NT2/D1 (cell line): Measurements from ENCODE around the gene CCDC144A.
A peak's percentile ranks its signal among the peaks of the same experiment; 100 is the strongest.
"Not testable (repeated sequence)": the region's sequence is repeated elsewhere in the genome, so short reads cannot be mapped to it uniquely, and the experiment has no call there.

Experiments
- DNase-seq: peaks from one replicate; pipeline ENCODE4 v3.0.0-alpha.2; 2011; ENCODE audit warnings: low read depth, low spot score
- H3K27me3 ChIP-seq: 2 replicates; pipeline ENCODE4 v1.6.0; 2011; ENCODE audit warnings: mild to moderate bottlenecking; ENCODE audit not compliant: insufficient read length, insufficient read depth
- H3K36me3 ChIP-seq: 2 replicates; pipeline ENCODE4 v1.6.1; 2011; ENCODE audit warnings: mild to moderate bottlenecking, low read length, mixed read lengths; ENCODE audit not compliant: insufficient read depth, insufficient read length
- H3K4me1 ChIP-seq: 2 replicates; pipeline ENCODE4 v1.5.1; 2011; ENCODE audit not compliant: insufficient read depth, insufficient read length
- H3K4me3 ChIP-seq: 2 replicates; pipeline ENCODE4 v1.5.1; 2011; ENCODE audit warnings: low read depth; ENCODE audit not compliant: insufficient read length
- H3K9ac ChIP-seq: 2 replicates; pipeline ENCODE4 v1.6.0; 2011; ENCODE audit warnings: low read depth; ENCODE audit not compliant: insufficient read length
- H3K9me3 ChIP-seq: 2 replicates; pipeline ENCODE4 v1.5.1; 2011; ENCODE audit warnings: mild to moderate bottlenecking, low read length; ENCODE audit not compliant: insufficient read depth
- SUZ12 ChIP-seq: IDR thresholded peaks from 2 replicates; pipeline ENCODE4 v1.6.1; 2011; ENCODE audit not compliant: insufficient read length, insufficient read depth; ENCODE audit errors: extremely low read depth
- YY1 ChIP-seq: IDR thresholded peaks from 2 replicates; pipeline ENCODE4 v1.6.1; 2011; ENCODE audit not compliant: insufficient read length, insufficient read depth
- ZNF274 ChIP-seq: IDR thresholded peaks from 2 replicates; pipeline ENCODE4 v1.6.1; 2011; ENCODE audit warnings: mild to moderate bottlenecking, low read depth, low read length

The CCDC144A gene, protein sequence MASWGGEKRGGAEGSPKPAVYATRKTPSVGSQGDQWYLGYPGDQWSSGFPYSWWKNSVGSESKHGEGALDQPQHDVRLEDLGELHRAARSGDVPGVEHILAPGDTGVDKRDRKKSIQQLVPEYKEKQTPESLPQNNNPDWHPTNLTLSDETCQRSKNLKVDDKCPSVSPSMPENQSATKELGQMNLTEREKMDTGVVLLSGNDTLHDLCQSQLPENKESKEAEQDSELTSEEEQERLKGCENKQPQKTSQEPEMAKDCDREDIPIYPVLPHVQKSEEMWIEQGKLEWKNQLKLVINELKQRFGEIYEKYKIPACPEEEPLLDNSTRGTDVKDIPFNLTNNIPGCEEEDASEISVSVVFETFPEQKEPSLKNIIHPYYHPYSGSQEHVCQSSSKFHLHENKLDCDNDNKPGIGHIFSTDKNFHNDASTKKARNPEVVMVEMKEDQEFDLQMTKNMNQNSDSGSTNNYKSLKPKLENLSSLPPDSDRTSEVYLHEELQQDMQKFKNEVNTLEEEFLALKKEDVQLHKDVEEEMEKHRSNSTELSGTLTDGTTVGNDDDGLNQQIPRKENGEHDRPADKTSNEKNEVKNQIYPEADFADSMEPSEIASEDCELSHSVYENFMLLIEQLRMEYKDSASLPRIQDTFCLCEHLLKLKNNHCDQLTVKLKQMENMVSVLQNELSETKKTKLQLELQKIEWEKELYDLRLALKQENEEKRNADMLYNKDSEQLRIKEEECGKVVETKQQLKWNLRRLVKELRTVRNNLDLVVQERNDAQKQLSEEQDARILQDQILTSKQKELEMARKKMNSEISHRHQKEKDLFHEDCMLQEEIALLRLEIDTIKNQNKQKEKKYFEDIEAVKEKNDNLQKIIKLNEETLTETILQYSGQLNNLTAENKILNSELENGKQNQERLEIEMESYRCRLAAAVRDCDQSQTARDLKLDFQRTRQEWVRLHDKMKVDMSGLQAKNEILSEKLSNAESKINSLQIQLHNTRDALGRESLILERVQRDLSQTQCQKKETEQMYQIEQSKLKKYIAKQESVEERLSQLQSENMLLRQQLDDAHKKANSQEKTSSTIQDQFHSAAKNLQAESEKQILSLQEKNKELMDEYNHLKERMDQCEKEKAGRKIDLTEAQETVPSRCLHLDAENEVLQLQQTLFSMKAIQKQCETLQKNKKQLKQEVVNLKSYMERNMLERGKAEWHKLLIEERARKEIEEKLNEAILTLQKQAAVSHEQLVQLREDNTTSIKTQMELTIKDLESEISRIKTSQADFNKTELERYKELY (N-terminal part only)

DNA sequence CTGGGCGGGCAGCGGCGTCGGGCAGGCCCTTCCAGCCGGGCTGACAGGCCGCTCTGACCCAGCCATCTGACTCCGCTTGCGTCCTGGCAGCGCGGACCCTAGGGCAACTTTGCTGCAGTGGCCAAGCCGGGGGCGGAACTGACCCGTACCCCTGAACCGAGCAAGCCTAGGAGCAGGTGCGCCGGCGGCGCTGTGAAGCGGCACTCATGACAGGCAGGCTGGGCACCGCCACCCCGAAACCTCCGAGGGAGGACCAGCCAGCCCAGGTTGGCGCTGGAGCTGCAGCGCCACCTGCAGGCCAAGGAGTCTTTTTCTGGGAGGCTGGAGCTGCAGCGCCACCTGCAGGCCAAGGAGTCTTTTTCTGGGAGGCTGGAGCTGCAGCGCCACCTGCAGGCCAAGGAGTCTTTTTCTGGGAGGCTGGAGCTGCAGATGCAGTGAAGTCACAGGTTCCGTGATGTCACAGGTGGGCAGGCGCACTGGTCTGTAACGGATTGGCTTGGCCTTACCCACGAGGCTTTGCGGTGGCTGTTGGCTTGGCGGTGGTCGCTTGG is at the start of gene CCDC144A:
Gene CCDC144A, plus strand, starts transcription at position 511 of the 551 bp plus-strand sequence. CDS start 160 bp downstream, outside the sequence.
- not testable (repeated sequence) for H3K27me3 ChIP-seq, H3K9ac ChIP-seq, H3K36me3 ChIP-seq, DNase-seq, H3K9me3 ChIP-seq, H3K4me1 ChIP-seq, H3K4me3 ChIP-seq

DNA sequence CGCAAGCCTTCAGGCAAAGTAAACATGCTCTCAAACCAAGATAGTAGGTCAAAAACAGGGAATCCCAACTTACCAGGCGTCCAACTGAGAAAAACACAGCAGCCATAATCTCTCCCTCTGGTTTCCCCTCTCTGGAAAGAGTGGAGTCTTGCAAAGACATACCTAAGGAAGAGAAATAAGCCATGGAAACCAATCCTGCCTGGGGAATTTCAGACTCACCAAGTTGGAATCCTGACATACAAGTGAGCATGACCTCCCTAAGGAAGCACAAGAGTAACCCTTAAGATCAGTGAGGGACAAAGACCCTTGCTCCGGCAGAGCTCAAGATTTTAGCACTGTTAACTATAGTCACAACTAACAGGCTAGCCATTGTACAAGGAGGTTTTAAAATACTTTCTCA is 40.5 kb upstream of the CCDC144A start:
- no peak overlapping the region for H3K9ac ChIP-seq
- no peak for DNase-seq
- no peak overlapping the region for H3K4me3 ChIP-seq
- no peaks in the 10 kb centered on the region for H3K9me3 ChIP-seq
- H3K4me1 ChIP-seq, result no peaks in the 10 kb centered on the region
- no peaks in the 10 kb centered on the region for H3K36me3 ChIP-seq
- no peak for TF ChIP-seq ZNF274
- TF ChIP-seq YY1, result no peak
- TF ChIP-seq SUZ12, result no peak
- no peaks in the 10 kb centered on the region for H3K27me3 ChIP-seq

DNA sequence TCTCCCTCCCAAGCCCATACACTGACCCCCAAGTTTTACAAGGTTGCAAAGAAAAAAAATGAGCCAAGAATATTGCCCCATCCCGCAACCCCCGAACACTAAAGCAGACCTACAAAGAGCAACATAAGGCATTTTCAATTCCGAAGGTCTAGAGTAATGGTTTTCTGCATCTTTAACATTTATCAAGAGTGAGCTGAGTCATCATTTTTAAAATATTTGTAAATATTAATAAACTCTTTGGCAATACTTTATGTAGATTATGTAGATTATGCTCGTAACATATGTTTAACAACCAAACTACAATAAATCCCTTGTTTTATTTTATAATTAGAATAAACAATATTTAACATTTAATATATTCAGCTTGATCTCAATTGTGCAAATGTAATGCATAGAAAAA is 37.8 kb upstream of the CCDC144A start:
- H3K4me3 ChIP-seq, result no peak overlapping the region
- no peak for DNase-seq
- H3K9me3 ChIP-seq, result peaks cover 10% of the 10 kb centered on the region; the same call in 1 of the 2 replicates
- H3K27me3 ChIP-seq, result no peaks in the 10 kb centered on the region
- no peaks in the 10 kb centered on the region for H3K36me3 ChIP-seq
- TF ChIP-seq SUZ12 (no peak), ZNF274 (no peak), YY1 (no peak)
- H3K9ac ChIP-seq, result no peak overlapping the region
- H3K4me1 ChIP-seq, result no peaks in the 10 kb centered on the region

DNA sequence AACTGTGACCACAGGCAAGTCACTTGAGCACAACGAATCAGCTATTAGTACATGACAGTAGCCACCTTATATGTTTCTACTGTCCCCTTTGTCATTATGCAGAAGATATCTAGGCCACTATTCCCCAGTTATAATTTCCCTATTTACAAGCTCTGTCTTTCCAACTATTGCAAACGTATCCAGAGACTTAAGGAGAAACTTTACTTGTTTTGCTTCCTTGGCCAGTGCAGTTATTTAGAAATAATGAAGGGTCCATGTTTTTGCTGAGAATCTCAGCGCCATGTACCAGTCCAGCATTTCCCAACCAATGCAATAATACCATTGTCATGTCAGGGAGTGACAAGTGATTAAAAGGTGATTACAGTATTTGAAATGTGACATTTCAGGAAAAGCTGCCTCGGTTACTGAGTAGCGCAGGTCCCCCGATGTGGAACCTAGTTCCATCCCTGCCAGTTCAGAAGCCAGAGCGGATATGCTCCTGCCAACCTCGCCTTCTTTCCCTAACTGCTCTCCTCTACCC is 37.1 kb upstream of the CCDC144A start:
- H3K9me3 ChIP-seq, result peaks cover 17% of the 10 kb centered on the region
- no peaks in the 10 kb centered on the region for H3K36me3 ChIP-seq
- no peak for TF ChIP-seq ZNF274
- no peak for TF ChIP-seq YY1
- no peak for TF ChIP-seq SUZ12
- peak overlapping the region; percentile 63 for H3K4me3 ChIP-seq
- no peak for DNase-seq
- no peaks in the 10 kb centered on the region for H3K4me1 ChIP-seq
- peak overlapping the region; percentile 82 for H3K9ac ChIP-seq
- H3K27me3 ChIP-seq, result no peaks in the 10 kb centered on the region

DNA sequence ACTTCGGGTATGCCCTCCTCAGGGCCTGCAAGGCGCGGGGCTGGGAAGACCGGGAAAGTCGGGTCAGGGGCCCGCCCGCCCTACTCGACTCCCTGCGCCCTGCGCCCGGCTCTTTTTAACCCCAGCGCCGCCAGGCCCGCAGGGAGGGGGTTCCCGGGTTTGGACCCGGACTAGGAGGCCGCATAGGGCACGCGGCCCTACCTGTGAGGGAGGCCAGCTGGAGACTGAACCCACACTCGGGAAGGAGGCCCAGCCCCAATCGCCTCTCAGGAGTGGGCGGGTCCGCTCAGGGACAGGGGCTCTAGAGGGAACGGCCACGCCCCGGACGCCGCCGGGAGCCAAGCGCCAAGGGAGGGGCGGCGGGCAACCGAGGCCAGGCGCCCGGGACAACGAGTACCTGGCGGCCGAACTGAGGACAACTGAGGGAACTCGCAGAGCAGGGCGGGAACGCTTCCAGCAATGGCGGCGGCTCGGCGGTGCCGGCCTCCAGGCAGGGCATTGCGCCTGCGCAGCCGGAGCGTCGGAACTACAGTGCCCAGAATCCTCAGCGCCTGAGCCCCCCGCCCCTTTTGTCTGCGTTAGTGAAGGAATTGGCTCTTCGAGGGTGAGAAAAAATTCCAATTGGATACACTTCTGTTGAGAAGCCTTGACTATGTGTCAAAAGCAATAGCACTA is 36.5 kb upstream of the CCDC144A start, which contains the start of gene ZNF624:
Gene ZNF624, minus strand, starts transcription at position 484 of the 675 bp plus-strand sequence.
- Histone ChIP-seq H3K27me3 (no peaks in the 10 kb centered on the region), H3K4me1 (no peaks in the 10 kb centered on the region), H3K4me3 (peak within 1 kb of the TSS; percentile 63), H3K36me3 (no peaks in the 10 kb centered on the region), H3K9me3 (peaks cover 22% of the 10 kb centered on the region), H3K9ac (peak within 1 kb of the TSS; percentile 82)
- DNase-seq, result peak; percentile 87
- TF ChIP-seq SUZ12 (no peak), YY1 (peak; percentile 81), ZNF274 (no peak)

DNA sequence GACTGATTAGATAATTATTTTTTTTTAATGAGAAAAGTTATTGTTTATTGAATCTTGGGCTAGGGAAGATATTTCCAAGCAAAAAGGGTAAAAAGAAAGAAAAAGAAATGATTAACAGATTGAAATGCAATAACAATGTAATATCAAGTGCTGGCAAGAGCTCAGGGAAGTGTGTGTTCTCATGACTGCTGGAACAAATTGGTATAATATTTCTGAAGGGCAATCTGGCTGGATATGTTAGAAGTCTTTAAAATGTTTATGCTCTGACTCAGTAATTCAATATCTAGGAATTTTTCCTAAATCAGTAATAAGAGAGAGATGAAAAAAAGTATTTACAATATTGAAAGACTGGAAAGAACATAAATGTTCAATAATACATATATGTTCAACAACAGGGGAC is 28.8 kb upstream of the CCDC144A start:
- H3K27me3 ChIP-seq, result no peaks in the 10 kb centered on the region
- DNase-seq, result no peak
- H3K36me3 ChIP-seq, result no peaks in the 10 kb centered on the region
- H3K9ac ChIP-seq, result no peak overlapping the region
- TF ChIP-seq ZNF274 (no peak), SUZ12 (no peak), YY1 (no peak)
- H3K9me3 ChIP-seq, result peaks cover 24% of the 10 kb centered on the region
- no peaks in the 10 kb centered on the region for H3K4me1 ChIP-seq
- H3K4me3 ChIP-seq, result no peak overlapping the region
